Muscle of back (tissue), 11 donors: ENCODE data around the gene ERBB4. TPM values are rescaled to one million over a fixed set of nuclear protein-coding genes. Genes with fewer than 3 reads are reported as not detected.

Experiments
- DNase-seq, 3 donors: peaks; one replicate each; pipeline versions ENCODE4 v3.0.0 to v3.0.0-alpha.2; 2013
- polyA plus RNA-seq, 10 donors: library from polyadenylated mRNA; unstranded; fragments of 120-200 nt; gene quantifications; one replicate each; pipeline ENCODE4 v1.2.1, GENCODE V29; 2013; ENCODE audit not compliant: insufficient read length in 10 of 10

ERBB4 gene
- polyA plus RNA-seq, 10 donors = 4.4 to 12.2 (median 8.8) TPM

DNA sequence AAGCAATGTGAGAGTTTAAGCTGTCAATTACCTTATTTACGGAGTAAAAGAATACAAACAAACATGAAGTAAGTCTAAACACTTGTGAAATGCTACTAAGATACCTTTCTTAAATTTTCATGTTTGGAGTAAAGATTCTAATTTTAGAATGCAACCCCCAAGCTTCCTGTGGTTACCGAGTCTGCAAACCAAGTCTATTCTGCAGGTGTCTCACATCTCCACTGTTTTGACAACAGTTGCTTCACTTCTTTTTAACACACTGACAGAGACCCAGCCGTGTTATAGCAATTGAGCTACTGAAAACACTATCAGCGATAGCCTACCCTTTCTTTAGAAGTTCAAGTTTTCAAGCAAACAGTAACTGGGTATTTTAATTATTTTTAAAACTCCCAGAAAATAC is 608.3 kb downstream of the ERBB4 start:
- no peak for DNase-seq

DNA sequence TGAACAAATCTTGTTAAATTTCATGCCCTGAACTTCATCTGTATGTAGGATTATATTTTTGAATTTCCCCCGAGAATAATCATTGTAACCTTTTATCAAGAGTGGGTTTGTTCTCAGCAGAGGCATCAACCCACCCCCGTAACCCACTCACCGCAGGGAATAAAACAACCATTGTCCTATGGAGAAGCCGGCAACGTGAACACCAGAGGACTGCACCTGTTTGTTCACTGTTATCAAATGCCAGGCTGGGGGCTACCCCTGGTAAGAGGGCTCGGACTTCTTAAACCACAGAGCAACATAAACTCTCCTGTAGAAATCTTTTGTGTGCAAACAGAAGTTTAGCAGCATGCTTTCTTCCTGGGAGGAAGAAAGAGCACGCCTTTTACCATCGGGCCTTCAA is 610.4 kb downstream of the ERBB4 start:
- DNase-seq = no peak

DNA sequence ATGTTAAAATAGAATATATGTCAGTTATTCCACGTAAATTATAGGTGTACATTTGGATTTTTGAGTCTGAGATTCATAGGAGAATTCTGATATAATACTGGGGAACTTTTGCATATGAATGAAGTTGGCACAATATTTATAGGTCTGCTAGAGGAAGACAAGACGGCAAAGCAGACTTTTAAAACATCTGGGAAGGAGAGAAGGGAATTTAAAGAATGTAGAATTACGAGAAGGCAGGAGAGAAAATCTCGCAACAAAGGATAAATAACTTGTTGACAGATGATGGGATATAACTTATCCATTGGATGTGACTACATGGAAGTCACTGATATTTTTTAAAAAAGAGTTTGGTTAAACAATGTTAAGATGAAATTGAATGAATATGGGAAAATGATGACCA is 615.6 kb downstream of the ERBB4 start:
- DNase-seq = no peak

DNA sequence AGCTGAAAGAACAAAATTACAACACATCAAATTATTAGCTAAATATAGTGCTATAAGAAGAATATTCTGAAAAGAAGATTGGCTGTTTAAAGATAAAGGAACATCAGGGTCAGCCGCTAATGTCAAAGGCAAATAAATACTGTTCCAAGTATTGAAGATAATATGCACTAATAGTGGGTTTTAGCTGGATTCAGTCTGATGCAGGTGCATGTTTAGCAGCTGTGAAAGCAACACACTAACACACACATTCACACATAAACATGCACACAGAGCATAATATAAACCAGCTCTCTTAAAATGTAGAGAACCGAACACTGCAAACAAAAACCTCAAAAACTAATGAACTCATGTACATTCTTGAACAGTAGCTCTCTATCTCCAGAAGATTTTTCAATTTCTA is 634.6 kb downstream of the ERBB4 start:
- DNase-seq = no peak

DNA sequence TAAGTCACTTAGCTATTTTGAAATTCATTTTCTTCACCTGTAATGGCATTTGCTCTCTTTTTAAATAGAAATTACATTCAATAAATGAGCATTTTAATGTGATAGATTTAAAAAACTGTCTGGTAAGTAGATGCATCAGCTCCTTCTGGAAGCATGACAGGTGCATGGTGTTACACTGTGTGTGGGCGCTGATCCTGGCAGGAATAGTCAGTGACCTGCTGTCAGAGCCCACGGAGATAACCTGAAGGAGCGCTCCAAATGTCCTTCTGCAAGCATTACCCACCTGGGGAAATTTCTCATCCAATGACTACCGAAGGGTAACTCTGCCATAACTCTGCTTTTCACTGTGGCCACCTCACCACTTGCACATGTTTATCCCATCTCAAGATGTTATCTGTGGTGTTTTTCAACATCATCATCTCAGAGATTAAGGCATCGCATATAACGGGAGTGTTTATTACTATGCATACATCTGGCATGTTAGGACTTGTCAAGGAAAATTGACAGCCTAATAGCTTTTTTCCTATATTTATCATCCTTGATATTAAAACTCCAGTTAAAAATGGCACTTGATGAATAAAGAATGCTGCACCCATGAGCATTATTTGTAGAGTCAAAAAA is 637.3 kb downstream of the ERBB4 start:
- peak in 1 of 3 donors; percentile 37 for DNase-seq

DNA sequence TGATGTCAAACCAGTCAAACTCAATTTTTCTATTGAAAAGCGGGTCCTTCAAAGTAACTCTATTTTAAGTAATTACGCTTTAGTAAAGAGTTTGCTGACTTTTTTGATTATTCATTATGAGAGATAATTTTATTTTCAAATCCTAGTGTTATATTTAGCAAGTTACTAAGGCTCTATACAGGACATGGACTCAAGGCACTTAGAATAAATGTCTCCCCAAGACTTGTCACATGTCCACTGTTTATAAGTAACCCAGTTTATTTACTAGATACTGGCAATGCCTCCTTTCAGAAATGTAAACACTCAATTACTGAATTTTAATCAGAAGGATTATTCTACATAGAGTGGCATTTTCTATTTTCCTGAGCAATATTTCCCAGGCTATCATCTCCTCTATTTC is 638.1 kb downstream of the ERBB4 start:
- DNase-seq = peak in 1 of 3 donors; percentile 10

DNA sequence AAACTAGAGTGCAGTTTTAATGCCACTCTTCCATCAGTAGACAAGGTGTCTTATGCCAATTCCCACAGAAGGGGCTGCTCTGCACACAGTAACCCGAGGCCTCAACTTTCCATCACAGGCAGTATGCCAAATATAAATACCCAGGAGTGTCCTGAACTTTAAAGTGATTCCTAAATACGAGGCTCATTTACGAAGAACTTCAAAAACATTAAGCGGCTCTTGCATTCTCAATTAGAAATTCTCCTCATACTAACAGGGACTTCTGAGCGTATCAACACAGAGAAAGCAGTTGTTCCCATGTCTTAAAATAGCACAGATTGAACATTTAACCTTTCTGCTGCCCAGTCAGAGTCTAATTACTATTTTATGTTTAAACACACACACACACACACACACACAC is 638.6 kb downstream of the ERBB4 start:
- DNase-seq = peak; percentile 23 to 69 (median 34)

DNA sequence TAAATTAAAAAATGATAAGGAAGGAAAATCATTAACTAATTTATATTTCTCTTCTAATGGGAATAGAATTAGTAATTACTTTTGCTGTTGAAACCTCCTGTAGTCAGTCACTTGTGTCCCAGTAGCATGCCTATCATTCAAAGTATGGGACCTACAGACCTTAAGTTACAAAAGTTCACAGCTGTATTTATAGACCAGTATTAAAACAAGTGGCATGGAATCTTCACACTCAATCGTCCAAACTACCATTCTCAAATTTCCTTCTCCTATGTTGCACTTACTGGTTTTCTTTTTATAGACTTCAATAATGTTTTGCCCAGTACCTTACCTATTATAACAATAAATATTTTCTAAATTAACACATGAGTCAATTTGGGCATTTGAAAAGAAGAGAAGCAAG is 639.9 kb downstream of the ERBB4 start:
- DNase-seq = peak in 1 of 3 donors; percentile 43

DNA sequence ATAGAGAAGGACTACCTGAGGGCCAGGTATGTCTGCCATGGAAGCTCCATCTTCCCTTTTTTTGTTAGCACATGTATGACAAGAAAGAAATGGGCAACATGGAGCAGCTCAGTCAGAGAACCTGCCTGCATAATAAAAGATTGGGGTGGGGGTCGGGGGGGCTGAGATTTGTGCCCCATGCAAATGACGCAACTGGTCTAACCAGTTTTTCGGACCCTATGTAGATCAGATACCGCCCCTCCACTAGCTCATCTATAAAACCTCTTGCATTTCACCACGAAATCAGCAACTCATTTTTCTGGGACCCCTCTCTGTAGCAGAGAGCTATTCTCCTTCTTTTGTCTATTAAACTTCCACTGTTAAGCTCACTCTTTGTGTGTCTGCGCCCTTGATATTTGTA is 657.2 kb downstream of the ERBB4 start:
- DNase-seq = no peak

DNA sequence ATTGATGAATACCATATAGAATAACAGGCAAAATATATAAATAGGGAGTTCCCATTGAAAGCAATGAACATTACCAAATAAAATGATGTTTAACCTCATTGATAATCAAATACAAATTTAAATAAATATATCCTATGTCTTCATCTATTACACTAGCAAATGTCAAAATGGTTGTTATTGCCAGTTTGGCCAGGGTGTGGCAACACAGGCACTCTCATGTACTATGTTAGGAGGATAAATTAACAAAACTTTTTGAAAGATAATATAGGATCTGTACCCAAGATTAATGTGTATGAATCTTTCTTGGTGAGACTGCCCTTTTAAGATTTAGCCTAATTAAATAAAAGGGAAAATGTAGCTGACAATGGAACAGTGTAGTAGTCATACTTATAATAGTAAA is 659.3 kb downstream of the ERBB4 start:
- DNase-seq = no peak

DNA sequence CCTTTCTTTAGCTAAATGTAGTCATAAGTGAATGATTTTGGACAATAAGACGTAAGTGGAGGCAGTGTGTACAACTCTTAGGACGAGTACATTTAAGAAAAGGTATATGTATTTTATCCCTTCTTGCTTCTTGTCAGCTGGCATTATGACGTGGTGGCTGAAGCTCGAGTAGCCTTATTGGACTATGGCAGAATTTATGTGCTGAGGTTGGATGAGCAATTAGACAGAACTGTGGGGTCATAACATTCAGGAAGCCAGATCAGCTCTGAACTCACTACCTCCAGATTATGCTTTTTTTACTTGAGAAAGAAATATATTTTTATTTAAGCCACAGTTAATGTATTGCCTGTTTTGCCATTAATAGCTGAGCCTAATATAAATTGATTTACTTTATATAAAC is 661.5 kb downstream of the ERBB4 start:
- no peak for DNase-seq

DNA sequence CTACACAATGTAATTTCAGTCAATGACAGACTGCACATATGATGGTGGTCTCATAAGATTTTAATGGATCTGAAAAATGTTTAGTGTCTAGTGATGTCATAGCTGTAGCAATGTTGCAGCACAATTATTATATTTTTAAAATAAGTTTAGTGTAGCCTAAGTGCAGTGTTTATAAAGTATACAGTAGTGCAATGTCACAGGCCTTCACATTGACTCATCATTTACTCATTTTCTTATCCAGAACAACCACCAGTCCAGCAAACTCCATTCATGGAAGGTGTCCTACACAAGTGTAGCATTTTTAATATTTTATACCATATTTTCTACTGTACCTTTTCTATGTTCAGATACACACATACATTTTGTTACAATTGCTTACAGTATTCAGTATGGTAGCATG is 663.1 kb downstream of the ERBB4 start:
- DNase-seq = no peak

DNA sequence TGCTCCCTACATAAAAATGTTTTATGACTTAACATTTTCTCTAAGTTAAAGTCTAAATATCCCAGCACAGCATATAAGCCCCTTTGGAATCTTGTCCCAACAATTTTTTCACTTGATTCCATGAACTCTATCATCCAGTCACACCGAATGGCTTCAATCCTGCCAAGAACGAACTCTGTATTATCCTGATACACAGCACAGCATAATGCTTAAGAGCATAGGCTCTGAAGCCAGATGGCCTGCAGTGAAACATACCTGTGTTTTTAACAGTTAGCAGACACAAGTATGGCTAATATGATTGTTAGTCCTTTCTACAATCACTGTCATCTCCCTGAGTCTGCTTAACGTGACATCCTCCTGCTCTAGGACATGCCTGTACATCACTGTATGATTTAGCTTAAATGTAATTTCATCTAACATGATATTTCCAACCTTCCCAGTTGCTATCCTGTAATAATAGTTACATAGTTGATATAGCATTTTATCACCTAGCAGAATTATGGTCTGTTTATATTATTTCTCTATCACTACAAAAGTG is 669.5 kb downstream of the ERBB4 start:
- no peak for DNase-seq

DNA sequence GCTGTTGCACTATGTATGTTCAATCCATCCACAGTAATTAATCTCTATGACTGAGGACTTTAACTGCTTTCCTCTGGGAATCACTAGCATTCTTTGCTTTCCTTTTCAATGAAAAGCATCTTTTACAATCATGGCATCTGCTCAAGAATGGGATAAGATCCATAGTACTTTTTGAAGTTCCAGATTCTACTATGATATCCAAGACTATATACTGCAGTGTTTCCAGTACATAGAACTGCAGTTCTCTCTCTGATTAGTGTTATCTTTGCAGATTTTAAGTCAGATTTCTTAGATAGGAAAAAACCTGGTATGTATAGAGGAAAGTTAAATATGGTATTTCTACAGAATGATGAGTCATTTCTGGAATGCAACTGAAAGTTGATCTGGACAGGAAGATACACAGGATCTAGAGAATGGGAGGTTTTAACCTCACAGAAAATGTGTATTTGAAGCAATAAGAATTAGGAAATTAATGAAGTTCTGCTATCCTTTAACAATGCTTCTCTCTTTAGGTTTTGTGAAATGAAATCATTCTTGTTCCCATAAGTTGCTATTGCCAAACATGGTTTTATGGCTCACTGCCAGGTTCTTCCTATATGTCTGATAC is 670.7 kb downstream of the ERBB4 start:
- peak; percentile 3 to 24 (median 7) for DNase-seq

DNA sequence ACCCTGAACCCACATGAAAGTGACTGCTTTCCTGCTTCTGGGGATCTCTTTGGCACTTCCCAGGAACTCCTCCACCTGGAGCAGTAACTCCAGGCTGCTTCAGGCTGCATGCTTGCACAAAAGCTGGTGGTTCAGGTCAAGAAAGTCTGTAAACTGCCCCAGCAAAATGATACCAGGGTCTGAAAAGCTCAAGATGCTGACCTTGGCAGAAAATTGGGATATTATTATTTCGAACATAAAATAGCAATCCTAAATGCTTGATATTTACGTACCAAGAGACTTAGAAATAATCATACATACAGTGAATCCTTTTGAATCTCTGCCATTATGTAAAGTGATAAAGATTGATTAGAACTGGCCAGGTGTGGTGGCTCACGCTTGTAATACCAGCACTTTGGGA is 674.3 kb downstream of the ERBB4 start:
- DNase-seq = no peak

DNA sequence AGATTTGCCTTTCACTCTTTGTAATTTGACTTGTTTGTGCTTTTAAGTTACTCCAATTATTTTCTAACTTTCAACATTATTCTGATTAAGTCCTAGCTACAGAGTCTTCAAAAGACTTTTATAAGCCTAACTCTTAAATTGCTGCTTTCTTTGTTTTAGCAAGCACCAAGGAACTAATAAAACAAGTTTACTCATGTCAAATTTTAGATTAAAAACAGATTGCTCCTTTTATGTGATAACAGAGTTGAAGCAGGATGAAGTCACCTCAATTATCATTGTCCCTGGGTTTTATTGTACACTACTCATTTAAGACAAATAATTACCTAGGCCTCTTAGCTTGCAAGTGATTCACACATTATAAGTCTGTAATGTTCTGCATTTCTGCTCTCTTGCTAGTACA is 678.4 kb downstream of the ERBB4 start:
- no peak for DNase-seq

DNA sequence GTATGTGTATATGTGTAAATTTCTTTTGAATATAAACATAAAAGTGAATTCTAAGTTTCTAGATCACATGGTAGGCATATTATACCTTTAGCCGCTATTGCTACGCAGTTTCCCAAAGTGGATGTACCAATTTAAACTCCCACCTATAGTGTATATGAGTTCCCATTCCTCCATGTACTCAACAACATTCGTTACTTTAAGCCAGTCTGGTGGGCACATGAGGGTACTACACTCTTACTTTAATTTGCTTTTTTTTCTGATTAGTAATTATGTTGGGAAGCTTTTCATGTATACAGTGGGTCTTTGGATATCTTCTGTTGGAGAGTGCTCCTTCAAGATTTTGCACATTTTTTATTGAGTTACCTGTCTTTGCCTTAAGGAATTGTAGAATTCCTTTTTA is 683.8 kb downstream of the ERBB4 start:
- DNase-seq = no peak

DNA sequence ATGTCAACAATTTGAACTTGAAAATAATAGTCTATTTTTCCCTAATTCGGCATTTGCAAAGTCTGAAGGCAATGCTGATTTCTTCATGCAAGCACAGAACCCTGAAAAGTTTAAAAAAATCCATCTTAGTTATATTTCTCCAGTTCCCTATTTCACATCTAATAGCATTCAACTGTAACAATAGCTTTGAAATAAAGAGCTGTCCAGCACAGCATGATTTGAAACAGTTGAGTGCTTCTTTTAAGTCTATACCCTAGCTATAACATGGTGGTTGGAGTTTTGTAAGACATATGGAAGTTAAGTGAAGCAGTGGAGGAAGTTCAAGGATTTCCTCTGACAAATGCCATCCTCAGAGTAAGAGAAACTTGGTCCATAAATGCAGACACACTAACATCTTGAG is 691.9 kb downstream of the ERBB4 start:
- no peak for DNase-seq

DNA sequence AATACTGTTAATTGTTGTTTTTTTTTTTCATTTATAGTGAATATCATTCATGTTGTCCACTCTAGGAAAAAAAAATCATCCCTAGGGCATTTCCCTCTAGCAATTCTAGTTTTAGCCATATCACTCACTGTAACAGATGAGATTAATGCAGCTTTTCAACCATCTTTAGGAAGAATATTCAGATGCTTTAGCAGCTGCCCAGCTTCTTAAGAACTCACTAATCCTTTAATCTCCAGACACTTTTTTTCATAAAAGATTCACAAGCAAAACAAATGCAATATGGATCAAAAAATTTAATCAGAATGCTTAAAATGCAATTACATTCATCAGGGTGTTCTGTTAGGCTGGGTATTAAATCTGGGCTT is 692.6 kb downstream of the ERBB4 start:
- DNase-seq = no peak

DNA sequence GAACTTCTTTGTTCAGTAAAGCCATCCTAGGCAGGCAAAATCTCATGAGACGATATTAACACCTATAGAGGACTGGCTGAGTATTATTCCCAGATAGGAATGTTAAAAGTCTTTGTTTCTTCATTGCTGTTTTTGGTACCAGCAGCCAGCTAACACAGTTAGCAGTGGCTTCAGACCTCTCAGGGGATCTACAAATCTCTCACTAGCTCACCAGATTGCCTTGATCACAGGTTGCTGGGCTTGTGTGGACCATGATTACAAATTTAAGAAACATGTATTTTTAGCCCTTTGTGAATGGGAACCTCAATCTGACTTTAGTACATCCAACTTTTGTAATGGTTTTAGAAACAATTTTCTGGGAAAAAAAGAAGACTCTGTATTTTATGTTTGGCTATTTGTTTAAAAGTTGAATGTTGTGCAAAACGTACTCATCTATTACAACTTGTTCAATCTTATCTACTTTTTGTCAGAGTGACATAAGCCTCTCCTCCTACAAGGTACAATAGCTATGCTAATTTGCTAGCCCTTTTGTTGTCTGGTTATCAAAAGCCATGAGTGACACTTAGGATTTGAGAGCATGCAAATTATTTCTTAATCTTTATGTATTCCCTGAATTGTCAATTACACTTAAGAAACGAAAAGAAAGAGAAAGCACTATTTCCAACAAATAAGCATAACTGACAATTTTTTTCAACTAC is 693.1 kb downstream of the ERBB4 start:
- no peak for DNase-seq

DNA sequence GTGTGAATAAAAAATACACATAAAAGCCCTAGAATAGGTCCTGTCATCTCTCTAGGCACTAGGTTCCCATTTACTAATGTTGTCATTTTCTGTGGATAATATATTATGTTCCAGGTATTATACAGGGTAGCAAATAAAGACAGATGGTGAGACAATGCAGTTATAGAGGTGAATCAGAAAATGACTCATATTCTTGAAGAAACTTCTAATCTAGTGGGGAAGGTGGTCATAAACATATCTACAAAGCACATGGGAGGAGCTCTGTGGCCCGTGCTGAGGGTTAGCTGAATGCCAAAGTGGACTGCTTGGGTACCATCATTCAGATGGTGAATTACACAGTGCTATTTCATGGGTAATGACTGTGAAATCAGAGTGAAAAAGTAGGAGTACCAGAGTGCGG is 700.9 kb downstream of the ERBB4 start:
- no peak for DNase-seq

DNA sequence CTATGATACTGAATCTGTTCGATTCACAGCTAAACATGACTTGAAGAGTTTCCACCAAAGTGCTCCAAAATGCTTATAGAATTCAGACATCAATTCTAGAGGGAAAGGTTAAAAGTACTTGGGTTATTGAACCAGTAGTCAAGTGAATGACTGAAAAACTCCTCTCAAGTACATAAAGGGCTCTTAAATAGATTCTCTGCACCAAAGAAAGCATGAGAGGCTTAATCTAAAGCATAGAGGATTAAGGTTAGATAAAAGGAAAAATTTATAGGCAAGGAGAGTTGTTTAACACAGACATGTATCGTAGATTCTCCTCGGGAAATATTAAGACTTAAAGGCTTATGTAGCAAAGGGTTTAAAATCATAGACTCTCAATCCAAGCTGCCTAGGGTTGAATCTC is 701.4 kb downstream of the ERBB4 start:
- DNase-seq = no peak

DNA sequence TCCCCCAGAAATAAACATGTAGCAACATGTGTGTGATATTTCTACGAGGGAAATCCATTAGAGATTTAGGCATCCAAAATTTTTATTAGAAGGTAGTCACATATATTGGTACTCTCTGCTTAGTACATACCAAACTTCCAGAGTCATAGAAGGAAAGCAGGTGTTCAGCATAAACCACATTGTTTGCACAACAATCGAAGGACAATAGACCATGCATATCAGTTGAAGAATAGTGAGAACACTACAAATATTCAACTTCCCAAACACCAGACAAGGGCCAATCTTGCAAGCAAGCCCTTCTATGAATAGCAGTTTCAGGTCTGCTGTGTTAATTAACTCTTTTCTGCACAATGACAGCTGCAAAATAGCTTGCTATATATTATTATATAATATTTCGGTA is 702.2 kb downstream of the ERBB4 start:
- no peak for DNase-seq
